GM04503 (cell line): ENCODE data around the gene AKAP8L.

Source experiments
- DNase-seq: peaks from one replicate; pipeline ENCODE4 v3.0.0-alpha.2; 2012; ENCODE audit warnings: low read depth

The AKAP8L gene

DNA sequence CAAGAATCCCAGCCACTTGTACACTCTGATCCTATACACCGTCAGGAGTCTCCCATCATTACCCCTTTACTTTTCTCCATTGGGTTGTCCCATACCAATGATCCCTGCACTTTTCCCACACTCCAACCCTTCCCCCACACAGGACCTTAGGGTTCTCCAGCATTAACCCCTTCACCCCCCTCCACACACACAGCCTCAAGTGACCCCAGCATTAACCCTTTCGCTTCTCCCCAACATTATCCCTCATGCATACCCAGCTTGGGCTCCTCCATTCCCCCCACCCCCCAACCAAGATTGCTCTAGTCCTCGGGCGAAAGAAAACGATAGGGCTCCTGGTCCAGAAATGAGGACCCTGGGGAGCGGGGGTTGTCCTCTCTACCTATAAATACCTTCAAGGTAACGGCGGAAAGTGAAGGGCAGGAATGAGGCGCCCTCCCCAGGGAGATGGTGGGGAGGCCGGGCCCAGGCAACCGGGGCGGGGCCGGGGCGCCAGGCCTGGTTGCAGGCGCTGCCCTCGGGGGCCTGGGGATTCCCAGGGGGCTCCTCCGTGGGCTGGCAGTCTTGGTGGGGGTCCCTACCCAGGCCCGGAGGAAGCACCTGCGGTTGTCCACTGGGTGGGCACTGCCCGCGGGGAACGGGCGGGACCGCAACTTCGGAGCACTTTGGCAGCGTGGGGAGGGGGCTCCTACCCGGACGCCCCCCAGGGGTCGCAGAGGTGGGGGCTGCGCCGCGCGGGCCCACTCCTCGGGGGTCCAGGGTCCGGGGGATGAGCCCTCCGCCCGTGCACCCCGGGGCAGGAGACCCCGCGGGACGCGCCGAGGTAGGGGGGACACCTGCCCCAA is 30.2 kb upstream of the AKAP8L start:
- DNase-seq, result no peak

DNA sequence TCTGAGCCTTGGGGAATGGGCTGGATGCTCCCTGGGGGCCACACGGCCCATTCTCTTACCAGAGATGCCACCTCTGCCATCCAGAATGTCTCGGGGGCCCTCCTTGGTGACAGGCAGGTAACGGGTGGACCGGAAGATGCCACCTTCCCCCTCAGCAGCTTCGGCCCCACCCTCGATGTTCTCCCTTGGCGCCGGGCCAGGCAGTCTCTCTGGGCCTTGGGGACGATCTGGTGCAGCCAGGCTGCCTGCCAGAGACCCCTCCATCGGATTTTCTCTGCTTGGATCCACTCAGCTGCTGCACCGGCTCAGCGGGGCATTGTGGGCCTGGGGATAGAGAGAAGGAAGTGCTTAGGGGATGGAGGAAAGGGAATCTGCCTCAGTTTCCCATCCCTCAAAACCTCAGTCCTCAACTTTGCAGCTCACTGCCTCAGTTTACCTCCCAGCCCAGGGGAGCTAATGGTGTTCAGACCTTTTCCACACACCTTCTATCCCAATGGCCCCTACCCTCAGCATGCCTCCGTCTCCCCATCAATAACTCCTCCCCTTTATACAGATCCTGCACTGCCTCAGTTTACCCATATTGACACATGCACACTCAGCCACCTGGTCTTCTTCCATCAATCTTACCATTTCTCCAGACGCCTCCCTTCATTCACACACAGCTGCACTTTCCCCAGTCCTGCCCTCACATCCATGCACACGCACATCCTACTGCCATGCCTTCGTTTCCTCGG is 29.4 kb upstream of the AKAP8L start:
- no peak for DNase-seq

- DNase-seq, result no peak
These were observed 28.3 kb upstream of the AKAP8L start for GRCh38 chr19:15447057-15447456.

GRCh38 chr19:15445807-15446376 is 27.1 kb upstream of the AKAP8L start:
- DNase-seq, result no peak

DNA sequence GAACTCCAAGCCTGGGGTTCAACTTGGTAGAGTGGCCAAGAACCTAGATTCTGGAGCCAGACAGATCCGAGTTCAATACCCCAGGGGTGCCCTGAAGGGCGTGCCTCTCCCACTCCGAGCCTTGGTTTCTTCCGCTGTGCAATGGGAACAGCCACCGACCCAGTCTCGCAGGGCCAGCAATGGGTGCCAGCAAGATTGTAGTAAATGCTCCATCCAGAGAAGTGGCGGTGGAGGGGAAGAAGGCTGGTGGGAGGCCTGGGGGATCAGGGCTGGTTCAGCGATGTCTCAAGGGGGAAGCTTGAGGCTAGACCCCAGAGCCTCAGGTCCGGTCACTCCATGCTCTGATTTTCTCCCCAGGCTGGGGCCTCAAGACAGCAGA is 26.4 kb upstream of the AKAP8L start:
- DNase-seq, result no peak

GRCh38 chr19:15444505-15445226 is 25.9 kb upstream of the AKAP8L start:
- no peak for DNase-seq

DNA sequence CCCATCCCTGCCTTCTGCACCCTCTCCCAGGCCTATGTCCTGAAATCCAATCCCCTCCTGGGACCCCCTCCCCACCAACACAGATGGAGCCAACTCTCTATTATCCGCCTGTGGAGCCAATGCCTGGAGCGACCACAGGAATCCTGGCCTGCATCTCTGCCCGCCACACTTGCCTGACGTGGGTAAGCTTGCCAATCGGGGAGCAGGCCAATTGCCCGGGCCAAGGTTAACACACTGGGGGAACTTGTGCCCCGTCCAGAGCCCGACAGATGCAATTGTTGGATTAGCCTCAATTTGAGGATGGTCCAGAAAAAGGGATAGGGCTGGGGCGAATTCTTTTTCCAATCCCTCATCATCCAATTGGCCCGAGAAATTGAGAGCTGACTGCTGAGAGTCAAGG is 25.1 kb upstream of the AKAP8L start:
- DNase-seq, result no peak

- DNase-seq, result no peak
These were observed 24.5 kb upstream of the AKAP8L start for GRCh38 chr19:15443325-15443724.

DNA sequence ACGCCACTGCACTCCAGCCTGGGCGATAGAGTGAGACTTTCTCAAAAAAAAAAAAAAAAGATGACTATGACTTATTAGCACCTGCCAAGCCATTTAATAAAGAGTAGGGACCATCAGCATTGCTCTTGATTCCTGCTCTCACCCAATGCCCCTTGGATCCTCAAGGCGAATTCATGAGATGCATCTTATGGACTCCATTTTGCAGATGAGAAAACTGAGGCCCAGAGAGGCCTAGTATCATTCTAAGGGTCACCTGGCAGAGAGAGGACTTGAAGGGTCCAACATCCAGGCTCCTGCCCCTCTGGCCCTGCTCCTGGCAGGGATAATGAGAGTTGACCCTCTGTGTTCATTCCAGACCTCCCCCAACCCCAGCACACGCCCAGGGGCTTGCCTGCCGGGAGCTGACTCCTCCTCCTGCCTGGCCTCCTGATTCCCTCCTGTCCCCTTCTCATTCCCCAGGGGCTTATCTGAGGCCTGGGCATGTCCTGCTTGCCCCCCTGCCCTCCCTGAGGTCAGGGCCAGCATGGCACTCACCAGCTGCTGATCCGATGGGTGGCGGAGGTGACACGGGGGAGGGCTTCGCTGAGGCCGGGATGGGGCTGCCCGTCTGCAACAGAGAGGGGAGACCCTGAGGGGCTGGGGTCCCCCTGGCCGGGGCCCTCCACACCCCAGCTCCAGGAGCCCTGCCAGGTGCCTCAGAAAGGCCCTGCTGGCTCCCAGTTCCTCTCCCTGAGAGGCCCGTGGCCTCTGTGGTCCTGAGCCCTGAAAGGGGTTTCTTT is 23.5 kb upstream of the AKAP8L start:
- DNase-seq, result no peak

- DNase-seq, result no peak
These were observed 22.5 kb upstream of the AKAP8L start for GRCh38 chr19:15441317-15441716.

- DNase-seq, result no peak
These were observed 21.2 kb upstream of the AKAP8L start for GRCh38 chr19:15439821-15440641.

DNA sequence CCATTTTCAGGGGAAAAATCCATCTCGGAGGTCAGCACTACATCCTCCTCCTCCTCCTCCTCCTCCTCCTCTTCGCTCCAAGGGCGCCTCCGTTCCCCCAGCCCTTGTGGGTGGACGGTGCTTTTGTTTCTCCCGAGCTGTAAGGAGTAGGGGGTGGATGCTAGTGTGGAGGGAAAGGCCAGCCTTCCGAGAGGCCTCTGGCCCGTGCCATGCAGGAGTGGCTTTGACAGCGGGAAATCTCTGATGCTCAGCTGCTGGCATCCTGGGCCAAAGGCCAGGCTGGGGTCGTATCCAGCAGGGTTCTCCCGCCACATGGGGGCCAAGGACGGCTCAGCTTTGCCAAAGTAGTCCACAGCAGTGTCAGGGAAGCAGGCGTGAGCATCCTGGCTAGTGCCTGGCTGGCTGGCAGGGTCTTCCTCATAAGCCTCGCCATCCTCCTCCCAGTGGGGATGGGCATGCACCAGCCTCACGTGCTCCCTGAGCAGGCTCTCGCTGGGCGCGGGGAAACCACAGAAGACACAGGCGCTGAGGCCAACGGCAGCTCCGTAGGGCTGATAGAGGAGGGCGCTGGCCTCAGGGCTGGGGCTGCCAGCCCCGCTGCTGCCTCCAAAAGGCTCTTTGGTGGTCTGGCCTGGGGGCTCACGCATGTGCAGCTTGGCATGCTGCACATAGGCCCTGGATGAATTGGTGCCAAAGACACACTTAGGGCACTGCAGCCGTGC is 20.5 kb upstream of the AKAP8L start:
- no peak for DNase-seq

- DNase-seq, result no peak
These were observed 19.8 kb upstream of the AKAP8L start for GRCh38 chr19:15438577-15438976.

DNA sequence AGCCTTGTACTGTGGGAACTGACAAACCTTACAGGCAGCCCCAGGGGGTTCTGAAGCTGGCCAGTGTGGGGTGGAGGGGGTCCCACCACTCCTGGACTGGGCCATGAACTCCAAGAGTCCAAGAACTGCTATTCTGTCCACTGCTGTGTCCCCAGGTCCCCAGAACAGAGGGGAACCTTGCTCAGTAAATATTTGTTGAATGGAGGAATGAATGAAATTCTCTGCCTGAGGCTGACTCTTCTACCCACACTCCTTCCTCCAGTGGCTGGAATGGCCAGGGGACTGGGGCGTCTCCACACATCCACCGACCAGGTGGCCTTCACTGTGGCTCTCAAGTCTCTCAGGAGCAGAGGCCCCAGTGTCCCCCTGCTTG is 19.3 kb upstream of the AKAP8L start:
- no peak for DNase-seq

DNA sequence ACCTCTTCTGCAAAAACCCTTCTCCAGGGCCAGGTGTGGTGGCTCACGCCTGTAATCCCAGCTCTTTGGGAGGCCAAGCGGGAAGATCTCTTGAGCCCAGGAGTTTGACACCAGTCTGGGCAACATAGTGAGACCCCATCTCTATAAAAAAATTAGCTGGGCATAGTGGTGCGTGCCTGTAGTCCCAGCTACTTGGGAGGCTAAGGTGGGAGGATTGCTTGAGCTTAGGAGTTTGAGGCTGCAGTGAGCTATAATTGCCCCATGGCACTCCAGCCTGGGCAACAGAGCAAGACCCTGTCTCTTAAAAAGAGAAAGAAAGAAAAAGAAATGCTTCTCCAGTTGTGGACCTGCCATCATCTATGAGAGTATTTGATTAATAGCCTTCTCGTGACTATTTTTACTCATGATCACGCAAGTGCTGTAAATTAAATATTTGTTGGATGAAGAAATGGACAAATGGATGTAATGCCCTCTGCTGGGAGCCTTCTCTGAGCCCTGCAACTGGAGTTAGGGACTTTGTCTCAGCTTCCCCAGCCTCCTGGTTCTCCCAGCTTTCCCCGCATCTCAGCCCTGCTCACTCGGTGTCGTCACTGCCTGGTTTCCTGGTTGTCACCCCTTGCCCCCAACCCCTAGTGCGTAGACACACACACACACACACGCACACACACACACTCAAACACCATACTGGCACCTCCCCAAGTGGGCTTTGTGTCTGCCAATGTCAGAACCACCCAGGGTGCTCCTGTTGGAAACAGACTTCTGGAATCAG is 18.8 kb upstream of the AKAP8L start:
- peak; percentile 34 for DNase-seq

GRCh38 chr19:15436826-15437110 is 18.0 kb upstream of the AKAP8L start:
- DNase-seq, result no peak

GRCh38 chr19:15436012-15436825 is 17.4 kb upstream of the AKAP8L start:
- no peak for DNase-seq

- DNase-seq, result no peak
These were observed 14.8 kb upstream of the AKAP8L start for GRCh38 chr19:15433519-15434069.
